HepG2 (cell line): ENCODE measurements around the gene C20orf204. TPM values are rescaled to one million over a fixed set of nuclear protein-coding genes. Genes with fewer than 3 reads are reported as not detected.

Source experiments
- AKAP8 ChIP-seq: sonication (generic); formaldehyde crosslinking; IDR thresholded peaks from 2 replicates; pipeline ENCODE4 v1.5.1; 2020; ENCODE audit warnings: mild to moderate bottlenecking, missing genetic modification reagents
- HMG20B ChIP-seq: conservative IDR thresholded peaks from 2 replicates; pipeline ENCODE4 v1.6.1; 2016; ENCODE audit warnings: missing genetic modification reagents, missing compliant biosample characterization
- KLF6 ChIP-seq: IDR thresholded peaks from 2 replicates; pipeline ENCODE4 v1.8.0; 2016; ENCODE audit warnings: missing biosample characterization, missing genetic modification reagents
- MBD4 ChIP-seq: IDR thresholded peaks from 2 replicates; pipeline ENCODE4 v1.6.1; 2012; ENCODE audit warnings: low read length, inconsistent platforms, borderline replicate concordance
- MYC ChIP-seq: sonication (generic); formaldehyde crosslinking; IDR thresholded peaks from 2 replicates; pipeline ENCODE4 v1.9.0; 2021; ENCODE audit warnings: missing genetic modification reagents, borderline replicate concordance
- MYNN ChIP-seq: sonication (generic); formaldehyde crosslinking; IDR thresholded peaks from 2 replicates; pipeline ENCODE4 v1.4.0; 2020; ENCODE audit warnings: mild to moderate bottlenecking, low read depth, missing genetic modification reagents
- NFRKB ChIP-seq: fragments of 450-650 bp; IDR thresholded peaks from 2 replicates; pipeline ENCODE4 v1.6.1; 2017
- PHF20 ChIP-seq: sonication (generic); formaldehyde crosslinking; IDR thresholded peaks from 2 replicates; pipeline ENCODE4 v1.5.0; 2020; ENCODE audit warnings: mild to moderate bottlenecking, missing genetic modification reagents
- REXO4 ChIP-seq: sonication (generic); formaldehyde crosslinking; IDR thresholded peaks from 2 replicates; pipeline ENCODE4 v1.8.0; 2022; ENCODE audit warnings: missing genetic modification reagents, mild to moderate bottlenecking, borderline replicate concordance
- SCMH1 ChIP-seq: sonication (generic); formaldehyde crosslinking; IDR thresholded peaks from 2 replicates; pipeline ENCODE4 v1.9.0; 2021; ENCODE audit warnings: missing genetic modification reagents, mild to moderate bottlenecking, borderline replicate concordance
- SOX13 ChIP-seq, 3 experiments: fragments of 450-650 bp in 1 of 3; sonication (generic) in 1 of 3; formaldehyde crosslinking in 1 of 3; IDR thresholded peaks in 2 of 3; conservative IDR thresholded peaks in 1 of 3; 2 replicates each; pipeline versions ENCODE4 v1.5.0 to v1.6.1; 2016 to 2020; ENCODE audit warnings: antibody characterized with exemption in 1 of 3, mild to moderate bottlenecking in 1 of 3, missing compliant biosample characterization in 1 of 3, missing genetic modification reagents in 1 of 3, moderate library complexity in 1 of 3
- TARDBP ChIP-seq: sonication (generic); formaldehyde crosslinking; IDR thresholded peaks from 2 replicates; pipeline ENCODE4 v1.8.0; 2022; ENCODE audit warnings: mild to moderate bottlenecking, missing genetic modification reagents
- ZBTB21 ChIP-seq: sonication (generic); formaldehyde crosslinking; IDR thresholded peaks from 2 replicates; pipeline ENCODE4 v1.4.0; 2020; ENCODE audit warnings: missing genetic modification reagents
- ZFY ChIP-seq: sonication (generic); formaldehyde crosslinking; IDR thresholded peaks from 2 replicates; pipeline ENCODE4 v1.4.0; 2020; ENCODE audit warnings: missing genetic modification reagents
- ZFYVE20 ChIP-seq: sonication (generic); formaldehyde crosslinking; IDR thresholded peaks from 2 replicates; pipeline ENCODE4 v1.8.0; 2023; ENCODE audit warnings: low read depth, mild to moderate bottlenecking, moderate library complexity, missing genetic modification reagents, borderline replicate concordance
- ZNF160 ChIP-seq: sonication (generic); formaldehyde crosslinking; IDR thresholded peaks from 2 replicates; pipeline ENCODE4 v1.8.0; 2022; ENCODE audit warnings: mild to moderate bottlenecking, inconsistent platforms, missing genetic modification reagents
- ZNF441 ChIP-seq: sonication (generic); formaldehyde crosslinking; IDR thresholded peaks from 2 replicates; pipeline ENCODE4 v1.7.0; 2021; ENCODE audit warnings: missing genetic modification reagents, borderline replicate concordance
- ZNF546 ChIP-seq: sonication (generic); formaldehyde crosslinking; conservative IDR thresholded peaks from 2 replicates; pipeline ENCODE4 v1.8.1; 2023; ENCODE audit warnings: mild to moderate bottlenecking, missing genetic modification reagents
- ZNF598 ChIP-seq: sonication (generic); formaldehyde crosslinking; IDR thresholded peaks from 2 replicates; pipeline ENCODE4 v1.5.1; 2020; ENCODE audit warnings: mild to moderate bottlenecking, missing genetic modification reagents, borderline replicate concordance
- ZSCAN31 ChIP-seq: sonication (generic); formaldehyde crosslinking; IDR thresholded peaks from 2 replicates; pipeline ENCODE4 v1.5.0; 2020; ENCODE audit warnings: low read depth, mild to moderate bottlenecking, missing genetic modification reagents
- polyA plus RNA-seq, 8 experiments: library from polyadenylated mRNA; depleted of rRNA in 3 of 8; stranded (reverse) in 7 of 8; unstranded in 1 of 8; fragments of >200 nt; fragmentation: Illumina TruSeq in 4 of 8; extraction: Trizol in 4 of 8; gene quantifications; 2 replicates each; pipeline versions ENCODE4 v1.2.1 to v1.2.3, GENCODE V29; 2011 to 2016; ENCODE audit warnings: low read depth in 4 of 8, missing spikeins in 1 of 8, mixed read lengths in 1 of 8; ENCODE audit not compliant: insufficient read depth in 1 of 8
- total RNA-seq, 5 experiments: library from RNA; depleted of rRNA; stranded (reverse); fragments of >200 nt; fragmentation: Illumina TruSeq; extraction: Trizol; gene quantifications; 2 replicates each; pipeline ENCODE4 v1.2.3, GENCODE V29; 2016; ENCODE audit warnings: low read depth in 1 of 5
- TF ChIP-seq, protein P1 (sequence below): IDR thresholded peaks from 2 replicates; pipeline ENCODE4 v1.6.1; 2016; ENCODE audit warnings: control low read depth
- TF ChIP-seq, protein P2 (sequence below): sonication (generic); formaldehyde crosslinking; IDR thresholded peaks from 2 replicates; pipeline ENCODE4 v1.5.0; 2020; ENCODE audit warnings: mild to moderate bottlenecking, missing genetic modification reagents, borderline replicate concordance
- TF ChIP-seq, protein P3 (sequence below): sonication (generic); formaldehyde crosslinking; IDR thresholded peaks from 2 replicates; pipeline ENCODE4 v1.5.1; 2020; ENCODE audit warnings: mild to moderate bottlenecking, moderate library complexity, missing genetic modification reagents

Gene C20orf204
- total and polyA plus RNA-seq, 2 of the 13 experiments (the other 11 are each of a cell fraction or from before 2014, with no cell fraction given): 22.1 to 80.0 TPM

DNA sequence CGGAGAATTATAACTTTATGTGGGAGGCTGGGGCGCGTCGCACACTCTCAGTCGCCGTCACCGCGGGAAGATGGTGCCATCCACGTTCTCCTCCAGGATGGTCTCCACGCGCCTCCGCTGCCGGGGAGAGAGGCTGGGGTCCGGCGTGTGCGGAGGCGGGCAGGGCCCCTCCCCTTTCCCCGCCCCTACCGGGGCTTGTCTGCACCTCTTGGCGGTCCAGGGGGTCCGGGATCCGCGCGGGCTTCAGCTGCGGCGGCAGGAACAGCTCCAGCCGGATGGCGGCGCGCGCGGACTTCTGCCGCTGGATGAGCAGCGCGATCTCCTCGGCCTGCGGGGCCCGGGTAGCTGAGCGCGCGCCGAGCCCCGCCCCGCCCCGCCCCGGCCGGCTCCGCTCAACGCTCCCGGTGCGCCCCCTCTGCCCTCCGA, 47.4 kb downstream of the C20orf204 start (continued):
- TF ChIP-seq, protein P1, sequence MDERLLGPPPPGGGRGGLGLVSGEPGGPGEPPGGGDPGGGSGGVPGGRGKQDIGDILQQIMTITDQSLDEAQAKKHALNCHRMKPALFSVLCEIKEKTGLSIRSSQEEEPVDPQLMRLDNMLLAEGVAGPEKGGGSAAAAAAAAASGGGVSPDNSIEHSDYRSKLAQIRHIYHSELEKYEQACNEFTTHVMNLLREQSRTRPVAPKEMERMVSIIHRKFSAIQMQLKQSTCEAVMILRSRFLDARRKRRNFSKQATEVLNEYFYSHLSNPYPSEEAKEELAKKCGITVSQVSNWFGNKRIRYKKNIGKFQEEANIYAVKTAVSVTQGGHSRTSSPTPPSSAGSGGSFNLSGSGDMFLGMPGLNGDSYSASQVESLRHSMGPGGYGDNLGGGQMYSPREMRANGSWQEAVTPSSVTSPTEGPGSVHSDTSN: no peak
- no peak for TF ChIP-seq ZFYVE20 (CRISPR knock-in tag)
- TF ChIP-seq MYC (CRISPR knock-in tag): peak; percentile 53
- peak; percentile 17; the same call in 1 of the 2 replicates for TF ChIP-seq TARDBP
- peak; percentile 37; the same call in 1 of the 2 replicates for TF ChIP-seq AKAP8
- TF ChIP-seq ZNF546 (CRISPR knock-in tag): no peak
- TF ChIP-seq SCMH1 (CRISPR knock-in tag): no peak
- no peak for TF ChIP-seq ZBTB21 (CRISPR knock-in tag)
- no peak for TF ChIP-seq PHF20
- no peak for TF ChIP-seq MBD4
- TF ChIP-seq ZNF441: peak; percentile 80; the same call in 1 of the 2 replicates
- TF ChIP-seq, protein P2, sequence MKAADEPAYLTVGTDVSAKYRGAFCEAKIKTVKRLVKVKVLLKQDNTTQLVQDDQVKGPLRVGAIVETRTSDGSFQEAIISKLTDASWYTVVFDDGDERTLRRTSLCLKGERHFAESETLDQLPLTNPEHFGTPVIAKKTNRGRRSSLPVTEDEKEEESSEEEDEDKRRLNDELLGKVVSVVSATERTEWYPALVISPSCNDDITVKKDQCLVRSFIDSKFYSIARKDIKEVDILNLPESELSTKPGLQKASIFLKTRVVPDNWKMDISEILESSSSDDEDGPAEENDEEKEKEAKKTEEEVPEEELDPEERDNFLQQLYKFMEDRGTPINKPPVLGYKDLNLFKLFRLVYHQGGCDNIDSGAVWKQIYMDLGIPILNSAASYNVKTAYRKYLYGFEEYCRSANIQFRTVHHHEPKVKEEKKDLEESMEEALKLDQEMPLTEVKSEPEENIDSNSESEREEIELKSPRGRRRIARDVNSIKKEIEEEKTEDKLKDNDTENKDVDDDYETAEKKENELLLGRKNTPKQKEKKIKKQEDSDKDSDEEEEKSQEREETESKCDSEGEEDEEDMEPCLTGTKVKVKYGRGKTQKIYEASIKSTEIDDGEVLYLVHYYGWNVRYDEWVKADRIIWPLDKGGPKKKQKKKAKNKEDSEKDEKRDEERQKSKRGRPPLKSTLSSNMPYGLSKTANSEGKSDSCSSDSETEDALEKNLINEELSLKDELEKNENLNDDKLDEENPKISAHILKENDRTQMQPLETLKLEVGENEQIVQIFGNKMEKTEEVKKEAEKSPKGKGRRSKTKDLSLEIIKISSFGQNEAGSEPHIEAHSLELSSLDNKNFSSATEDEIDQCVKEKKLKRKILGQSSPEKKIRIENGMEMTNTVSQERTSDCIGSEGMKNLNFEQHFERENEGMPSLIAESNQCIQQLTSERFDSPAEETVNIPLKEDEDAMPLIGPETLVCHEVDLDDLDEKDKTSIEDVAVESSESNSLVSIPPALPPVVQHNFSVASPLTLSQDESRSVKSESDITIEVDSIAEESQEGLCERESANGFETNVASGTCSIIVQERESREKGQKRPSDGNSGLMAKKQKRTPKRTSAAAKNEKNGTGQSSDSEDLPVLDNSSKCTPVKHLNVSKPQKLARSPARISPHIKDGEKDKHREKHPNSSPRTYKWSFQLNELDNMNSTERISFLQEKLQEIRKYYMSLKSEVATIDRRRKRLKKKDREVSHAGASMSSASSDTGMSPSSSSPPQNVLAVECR (CRISPR knock-in tag): peak; percentile 61; the same call in 1 of the 2 replicates
- TF ChIP-seq, protein P3, sequence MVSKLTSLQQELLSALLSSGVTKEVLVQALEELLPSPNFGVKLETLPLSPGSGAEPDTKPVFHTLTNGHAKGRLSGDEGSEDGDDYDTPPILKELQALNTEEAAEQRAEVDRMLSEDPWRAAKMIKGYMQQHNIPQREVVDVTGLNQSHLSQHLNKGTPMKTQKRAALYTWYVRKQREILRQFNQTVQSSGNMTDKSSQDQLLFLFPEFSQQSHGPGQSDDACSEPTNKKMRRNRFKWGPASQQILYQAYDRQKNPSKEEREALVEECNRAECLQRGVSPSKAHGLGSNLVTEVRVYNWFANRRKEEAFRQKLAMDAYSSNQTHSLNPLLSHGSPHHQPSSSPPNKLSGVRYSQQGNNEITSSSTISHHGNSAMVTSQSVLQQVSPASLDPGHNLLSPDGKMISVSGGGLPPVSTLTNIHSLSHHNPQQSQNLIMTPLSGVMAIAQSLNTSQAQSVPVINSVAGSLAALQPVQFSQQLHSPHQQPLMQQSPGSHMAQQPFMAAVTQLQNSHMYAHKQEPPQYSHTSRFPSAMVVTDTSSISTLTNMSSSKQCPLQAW (CRISPR knock-in tag): peak; percentile 44; the same call in 1 of the 2 replicates
- no peak for TF ChIP-seq ZNF598
- no peak for TF ChIP-seq SOX13 (IDR thresholded peaks at IDR 0.05)
- TF ChIP-seq SOX13 (CRISPR knock-in tag; conservative IDR thresholded peaks at IDR 0.05 in 1 of 2, IDR thresholded peaks at IDR 0.05 in 1 of 2): peak in 1 of 2 experiments; percentile 7; a peak in 1 of 4 replicates
- 0 out of 2 replicates have a peak, but pooled peaks have one; percentile 42 for TF ChIP-seq ZFY (CRISPR knock-in tag)
- no peak for TF ChIP-seq REXO4 (CRISPR knock-in tag)
- TF ChIP-seq HMG20B: 0 out of 2 replicates have a peak, but pooled peaks have one; percentile 40
- TF ChIP-seq ZNF160 (CRISPR knock-in tag): 0 out of 2 replicates have a peak, but pooled peaks have one; percentile 18
- TF ChIP-seq NFRKB: no peak
- TF ChIP-seq KLF6 (CRISPR knock-in tag): no peak
- no peak for TF ChIP-seq MYNN (CRISPR knock-in tag)
- TF ChIP-seq ZSCAN31 (CRISPR knock-in tag): no peak
